OCI-LY3 (cell line): Measurements from ENCODE around the gene GGCX.

Experiments
- EZH2phosphoT487 ChIP-seq: fragments of 200-600 bp; shearing (Covaris generic); IDR thresholded peaks from 2 replicates; pipeline ENCODE4 v1.6.1; 2018; ENCODE audit warnings: antibody characterized with exemption, mixed run types, low read depth
- TF ChIP-seq, protein P1 (sequence below): fragments of 200-600, 300-600 bp; sonication (generic); IDR thresholded peaks from 2 replicates; pipeline ENCODE4 v1.5.1; 2014; ENCODE audit warnings: antibody characterized with exemption, low read length, low read depth

DNA sequence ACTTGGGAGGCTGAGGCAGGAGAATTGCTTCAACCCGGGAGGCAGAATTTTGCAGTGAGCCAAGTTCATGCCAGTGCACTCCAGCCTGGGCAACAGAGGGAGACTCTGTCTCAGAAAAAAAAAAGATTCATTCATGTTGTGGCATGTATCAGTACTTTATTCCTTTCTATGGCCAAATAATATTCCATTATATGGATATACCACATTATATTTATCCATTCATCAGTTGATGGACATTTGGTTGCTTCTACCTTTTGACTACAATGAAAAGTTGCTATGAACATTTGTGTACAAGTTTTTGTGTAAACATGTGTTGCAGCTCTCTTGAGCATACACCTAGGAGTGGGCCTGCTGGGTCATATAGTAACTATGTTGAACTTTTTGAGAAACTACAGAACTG lies 31.5 kb downstream of the GGCX start:
- TF ChIP-seq, protein P1, sequence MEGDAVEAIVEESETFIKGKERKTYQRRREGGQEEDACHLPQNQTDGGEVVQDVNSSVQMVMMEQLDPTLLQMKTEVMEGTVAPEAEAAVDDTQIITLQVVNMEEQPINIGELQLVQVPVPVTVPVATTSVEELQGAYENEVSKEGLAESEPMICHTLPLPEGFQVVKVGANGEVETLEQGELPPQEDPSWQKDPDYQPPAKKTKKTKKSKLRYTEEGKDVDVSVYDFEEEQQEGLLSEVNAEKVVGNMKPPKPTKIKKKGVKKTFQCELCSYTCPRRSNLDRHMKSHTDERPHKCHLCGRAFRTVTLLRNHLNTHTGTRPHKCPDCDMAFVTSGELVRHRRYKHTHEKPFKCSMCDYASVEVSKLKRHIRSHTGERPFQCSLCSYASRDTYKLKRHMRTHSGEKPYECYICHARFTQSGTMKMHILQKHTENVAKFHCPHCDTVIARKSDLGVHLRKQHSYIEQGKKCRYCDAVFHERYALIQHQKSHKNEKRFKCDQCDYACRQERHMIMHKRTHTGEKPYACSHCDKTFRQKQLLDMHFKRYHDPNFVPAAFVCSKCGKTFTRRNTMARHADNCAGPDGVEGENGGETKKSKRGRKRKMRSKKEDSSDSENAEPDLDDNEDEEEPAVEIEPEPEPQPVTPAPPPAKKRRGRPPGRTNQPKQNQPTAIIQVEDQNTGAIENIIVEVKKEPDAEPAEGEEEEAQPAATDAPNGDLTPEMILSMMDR: no peak
- no peak for TF ChIP-seq EZH2phosphoT487
